Natural killer cell (primary cell): ENCODE measurements around the gene FBXO33. TPM values are rescaled to one million over a fixed set of nuclear protein-coding genes. Genes with fewer than 3 reads are reported as not detected.

ENCODE experiments used
- ATAC-seq, 3 donors: fragments of 150-1000 bp in 2 of 3; fragments of 200-7000 bp in 1 of 3; cut with Tn5 transposase; 1 replicate in 1 of 3; 2 replicates in 2 of 3; pipeline ENCODE4 v1.10.0; 2021; ENCODE audit warnings: mild to moderate bottlenecking in 2 of 3, moderate library complexity in 2 of 3
- DNase-seq, 2 donors: peaks; one replicate each; pipeline versions ENCODE4 v3.0.0 to v3.0.0-alpha.2; 2013 to 2021; ENCODE audit warnings: mixed read lengths in 1 of 2
- H3K27ac ChIP-seq: one replicate; pipeline ENCODE4 v1.5.1; 2013; ENCODE audit warnings: mild to moderate bottlenecking, low read length
- H3K27me3 ChIP-seq: one replicate; pipeline ENCODE4 v1.6.1; 2013; ENCODE audit warnings: low read length; ENCODE audit not compliant: control insufficient read depth, insufficient read depth
- H3K36me3 ChIP-seq: one replicate; pipeline ENCODE4 v1.6.1; 2013; ENCODE audit warnings: low read length; ENCODE audit not compliant: control insufficient read depth, insufficient read depth
- H3K4me1 ChIP-seq: one replicate; pipeline ENCODE4 v1.6.1; 2013; ENCODE audit warnings: low read length; ENCODE audit not compliant: control insufficient read depth, insufficient read depth
- H3K4me3 ChIP-seq: one replicate; pipeline ENCODE4 v1.5.1; 2013; ENCODE audit warnings: low read length
- H3K9me3 ChIP-seq: one replicate; pipeline ENCODE4 v1.6.1; 2013; ENCODE audit warnings: low read length; ENCODE audit not compliant: control insufficient read depth, insufficient read depth
- H3K27ac Mint-ChIP-seq, 2 donors: one replicate each; pipeline ENCODE4 v1.8.0; 2022; ENCODE audit warnings: mild to moderate bottlenecking in 2 of 2, mixed read lengths in 2 of 2, moderate library complexity in 1 of 2
- H3K27me3 Mint-ChIP-seq, 2 donors: one replicate each; pipeline ENCODE4 v1.8.0; 2022; ENCODE audit warnings: low read depth in 2 of 2, mixed read lengths in 2 of 2
- H3K36me3 Mint-ChIP-seq: one replicate; pipeline ENCODE4 v1.8.0; 2022; ENCODE audit warnings: mixed read lengths
- H3K4me1 Mint-ChIP-seq, 2 donors: one replicate each; pipeline ENCODE4 v1.8.0; 2022; ENCODE audit warnings: mixed read lengths in 2 of 2
- H3K4me3 Mint-ChIP-seq: one replicate; pipeline ENCODE4 v1.8.0; 2022; ENCODE audit warnings: mild to moderate bottlenecking, moderate library complexity, mixed read lengths
- H3K9me3 Mint-ChIP-seq, 2 donors: one replicate each; pipeline ENCODE4 v1.8.0; 2022; ENCODE audit warnings: mixed read lengths in 2 of 2
- WGBS: methylation state at CpG from one replicate; pipeline ENCODE4 v1.1.7; 2013; ENCODE audit warnings: missing lambda C conversion rate; ENCODE audit not compliant: insufficient coverage; 5-methylcytosine and 5-hydroxymethylcytosine counted together
- intact Hi-C: fragments of 100-400 bp; cut with micrococcal nuclease; formaldehyde crosslinking; loops from one replicate; pipeline ENCODE4 v1.14.2; 2022
- total RNA-seq, 4 donors: library from RNA; stranded (reverse); fragments of 120-200 nt in 1 of 4; gene quantifications; one replicate each; pipeline versions ENCODE4 v1.2.3 to v1.2.4, GENCODE V29; 2013 to 2022
- TF ChIP-seq, protein P1 (sequence below): fragments of 200-600 bp; IDR thresholded peaks from one replicate; pipeline ENCODE4 v1.8.0; 2022; ENCODE audit warnings: antibody characterized with exemption

Gene FBXO33
- 10 to 100 TPM; 45.7 to 54.1 (median 50.2) TPM for total RNA-seq
- total RNA-seq (2013) = 27.5 TPM

- peak within 1 kb of the TSS; percentile 100 for H3K27ac Mint-ChIP-seq
- Histone ChIP-seq H3K27me3 (no peaks in the 10 kb centered on the region), H3K4me1 (peaks cover 22% of the 10 kb centered on the region), H3K4me3 (peak within 1 kb of the TSS; percentile 98), H3K36me3 (no peaks in the 10 kb centered on the region), H3K27ac (peak within 1 kb of the TSS; percentile 100), H3K9me3 (no peaks in the 10 kb centered on the region)
- no peaks in the 10 kb centered on the region for H3K27me3 Mint-ChIP-seq
- under 1% methylated on average over 44 of the region's 47 CpGs for WGBS
- H3K36me3 Mint-ChIP-seq = no peaks in the 10 kb centered on the region
- peaks cover 43 to 52% of the 10 kb centered on the region in 2 donors for H3K4me1 Mint-ChIP-seq
- intact Hi-C loops = loop anchor here (1.0 to 5.0 kb wide), 2 partner anchors 165 to 330 kb away; partner anchors contain the start of gene SEC23A
- peak; percentile 96 to 98 for DNase-seq
- peak; percentile 84 to 93 (median 86) for ATAC-seq
- TF ChIP-seq, protein P1, sequence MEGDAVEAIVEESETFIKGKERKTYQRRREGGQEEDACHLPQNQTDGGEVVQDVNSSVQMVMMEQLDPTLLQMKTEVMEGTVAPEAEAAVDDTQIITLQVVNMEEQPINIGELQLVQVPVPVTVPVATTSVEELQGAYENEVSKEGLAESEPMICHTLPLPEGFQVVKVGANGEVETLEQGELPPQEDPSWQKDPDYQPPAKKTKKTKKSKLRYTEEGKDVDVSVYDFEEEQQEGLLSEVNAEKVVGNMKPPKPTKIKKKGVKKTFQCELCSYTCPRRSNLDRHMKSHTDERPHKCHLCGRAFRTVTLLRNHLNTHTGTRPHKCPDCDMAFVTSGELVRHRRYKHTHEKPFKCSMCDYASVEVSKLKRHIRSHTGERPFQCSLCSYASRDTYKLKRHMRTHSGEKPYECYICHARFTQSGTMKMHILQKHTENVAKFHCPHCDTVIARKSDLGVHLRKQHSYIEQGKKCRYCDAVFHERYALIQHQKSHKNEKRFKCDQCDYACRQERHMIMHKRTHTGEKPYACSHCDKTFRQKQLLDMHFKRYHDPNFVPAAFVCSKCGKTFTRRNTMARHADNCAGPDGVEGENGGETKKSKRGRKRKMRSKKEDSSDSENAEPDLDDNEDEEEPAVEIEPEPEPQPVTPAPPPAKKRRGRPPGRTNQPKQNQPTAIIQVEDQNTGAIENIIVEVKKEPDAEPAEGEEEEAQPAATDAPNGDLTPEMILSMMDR = no peak
- H3K4me3 Mint-ChIP-seq = peak within 1 kb of the TSS; percentile 100
- no peaks in the 10 kb centered on the region for H3K9me3 Mint-ChIP-seq
These were observed at the start of gene FBXO33 for GRCh38 chr14:39432179-39432618. Gene FBXO33, minus strand, starts transcription at chr14:39432433. Its CDS starts 271 bp downstream, at chr14:39432162.

DNA sequence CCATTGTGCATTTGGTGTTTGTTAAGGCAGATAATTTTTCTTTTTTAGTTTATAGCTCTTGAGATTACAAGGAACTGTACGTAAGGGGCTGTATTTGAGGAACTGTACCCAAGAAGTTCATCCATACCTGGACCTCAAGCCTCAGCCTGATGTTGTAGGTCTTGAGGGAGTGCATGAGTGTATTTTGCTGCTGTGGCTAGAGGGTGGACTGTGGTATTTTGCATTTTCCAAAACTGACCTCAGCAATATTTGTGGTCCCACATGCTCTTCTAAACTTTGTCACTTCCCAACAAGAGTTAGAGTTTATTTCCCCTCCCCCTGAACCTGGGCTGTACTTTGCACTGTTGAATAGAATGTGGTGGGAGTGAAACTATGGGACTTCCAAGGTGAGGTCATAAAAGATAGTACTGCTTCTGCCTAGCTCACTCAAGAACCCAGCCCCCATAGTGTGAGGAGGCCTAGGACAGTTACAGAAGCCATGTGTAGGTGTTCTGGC, 42.2 kb upstream of the FBXO33 start:
- TF ChIP-seq, protein P1 = no peak
- H3K4me1 ChIP-seq = no peaks in the 10 kb centered on the region
- intact Hi-C loops = no loop called here
- no peak for ATAC-seq
- 92% methylated on average over 1 of the region's 1 CpG for WGBS
- DNase-seq = no peak
- Mint-ChIP-seq H3K27me3 (peaks cover 8 to 16% of the 10 kb centered on the region in 2 donors), H3K4me3 (no peak overlapping the region), H3K36me3 (peaks cover 6% of the 10 kb centered on the region), H3K27ac (no peak overlapping the region), H3K9me3 (no peaks in the 10 kb centered on the region), H3K4me1 (no peaks in the 10 kb centered on the region)
- H3K27me3 ChIP-seq = no peaks in the 10 kb centered on the region
- H3K36me3 ChIP-seq = no peaks in the 10 kb centered on the region
- H3K4me3 ChIP-seq = no peak overlapping the region
- no peaks in the 10 kb centered on the region for H3K9me3 ChIP-seq
- no peak overlapping the region for H3K27ac ChIP-seq

DNA sequence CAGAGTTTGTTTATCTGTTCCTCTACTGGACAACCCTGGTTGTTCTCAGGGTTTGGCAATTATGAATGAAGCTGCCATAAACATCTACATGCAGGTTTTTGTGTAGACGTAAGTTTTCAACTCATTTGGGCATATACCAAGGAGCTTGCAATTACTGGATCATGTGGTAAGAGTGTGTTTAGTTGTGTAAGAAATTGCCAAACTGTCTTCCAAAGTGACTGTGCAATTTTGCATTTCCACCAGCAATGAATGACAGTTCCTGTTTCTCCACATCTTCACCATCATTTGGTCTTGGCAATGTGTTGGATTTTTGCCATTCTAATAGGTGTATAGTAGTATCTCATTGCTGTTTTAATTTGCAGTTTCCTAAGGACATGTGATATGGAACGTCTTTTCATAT, 39.8 kb upstream of the FBXO33 start:
- ATAC-seq (no peak), DNase-seq (no peak)
- Mint-ChIP-seq H3K27ac (no peak overlapping the region), H3K4me3 (no peak overlapping the region), H3K36me3 (no peaks in the 10 kb centered on the region), H3K9me3 (no peaks in the 10 kb centered on the region), H3K4me1 (no peaks in the 10 kb centered on the region), H3K27me3 (peaks cover 4 to 6% of the 10 kb centered on the region in 2 donors)
- H3K9me3 ChIP-seq = no peaks in the 10 kb centered on the region
- intact Hi-C loops = no loop called here
- no peak overlapping the region for H3K27ac ChIP-seq
- no peaks in the 10 kb centered on the region for H3K36me3 ChIP-seq
- no peaks in the 10 kb centered on the region for H3K27me3 ChIP-seq
- H3K4me1 ChIP-seq = no peaks in the 10 kb centered on the region
- TF ChIP-seq, protein P1 = no peak
- H3K4me3 ChIP-seq = no peak overlapping the region
- 92% methylated on average over 1 of the region's 2 CpGs for WGBS
